Endodermal cell (in vitro differentiated cells): ENCODE results near the gene LYRM4. TPM values are rescaled to one million over a fixed set of nuclear protein-coding genes. Genes with fewer than 3 reads are reported as not detected.

Experiments
- DNase-seq: peaks from one replicate; pipeline ENCODE4 v3.0.0-alpha.2; 2017
- H3K27ac ChIP-seq: 2 replicates; pipeline ENCODE4 v1.5.1; 2013; ENCODE audit warnings: mild to moderate bottlenecking, low read depth, low read length, moderate library complexity
- H3K27me3 ChIP-seq: 2 replicates; pipeline ENCODE4 v1.6.1; 2013; ENCODE audit warnings: mild to moderate bottlenecking, low read length, moderate library complexity; ENCODE audit not compliant: insufficient read depth, control insufficient read depth, poor library complexity, severe bottlenecking
- H3K36me3 ChIP-seq: 2 replicates; pipeline ENCODE4 v1.7.0; 2013; ENCODE audit warnings: mild to moderate bottlenecking, low read length, moderate library complexity; ENCODE audit not compliant: control insufficient read depth, insufficient read depth
- H3K4me1 ChIP-seq: one replicate; pipeline ENCODE4 v1.7.0; 2013; ENCODE audit warnings: low read length; ENCODE audit not compliant: control insufficient read depth, insufficient read depth
- H3K4me3 ChIP-seq: 2 replicates; pipeline ENCODE4 v1.5.1; 2013; ENCODE audit warnings: mild to moderate bottlenecking, low read length, moderate library complexity
- H3K9ac ChIP-seq: 2 replicates; pipeline ENCODE4 v1.6.1; 2013; ENCODE audit warnings: mild to moderate bottlenecking, low read length, moderate library complexity; ENCODE audit not compliant: poor library complexity, severe bottlenecking; ENCODE audit errors: extremely low read depth
- H3K9me3 ChIP-seq: 2 replicates; pipeline ENCODE4 v1.6.1; 2013; ENCODE audit warnings: mild to moderate bottlenecking, low read length, moderate library complexity; ENCODE audit not compliant: control insufficient read depth
- H3K27ac Mint-ChIP-seq: 2 replicates; pipeline ENCODE4 v1.8.0; 2020; ENCODE audit warnings: mixed read lengths
- H3K27me3 Mint-ChIP-seq: 2 replicates; pipeline ENCODE4 v1.8.0; 2021; ENCODE audit warnings: mild to moderate bottlenecking, mixed read lengths; ENCODE audit not compliant: insufficient read depth
- H3K36me3 Mint-ChIP-seq: 2 replicates; pipeline ENCODE4 v1.8.0; 2020; ENCODE audit warnings: low read depth, mixed read lengths
- H3K4me1 Mint-ChIP-seq: 2 replicates; pipeline ENCODE4 v1.8.0; 2020; ENCODE audit warnings: mixed read lengths
- H3K4me3 Mint-ChIP-seq: 2 replicates; pipeline ENCODE4 v1.8.0; 2020; ENCODE audit warnings: mild to moderate bottlenecking, moderate library complexity, mixed read lengths
- H3K9me3 Mint-ChIP-seq: 2 replicates; pipeline ENCODE4 v1.8.0; 2020; ENCODE audit warnings: mild to moderate bottlenecking, mixed read lengths
- WGBS, 2 experiments: methylation state at CpG; one replicate each; pipeline versions ENCODE4 v1.1.5 to v1.1.7; 2013; ENCODE audit warnings: missing lambda C conversion rate in 2 of 2, mixed read lengths in 1 of 2; ENCODE audit not compliant: insufficient coverage in 1 of 2, insufficient read length in 1 of 2; 5-methylcytosine and 5-hydroxymethylcytosine counted together
- total RNA-seq, 2 donors: library from RNA; stranded (reverse); fragmentation: NEBNext Ultra II Directional in 1 of 2; extraction: Animal tissue kit (Norgen Biotek cat#: 25700) in 1 of 2; gene quantifications; 2 replicates in 1 of 2; 3 replicates in 1 of 2; pipeline ENCODE4 v1.2.1, GENCODE V29; 2021
- TF ChIP-seq, protein P1 (sequence below): fragments of 200-600 bp; sonication (generic); conservative IDR thresholded peaks from 2 replicates; pipeline ENCODE4 v1.5.0; 2021; ENCODE audit warnings: antibody characterized with exemption, mild to moderate bottlenecking

The LYRM4 gene
- total RNA-seq, 2 donors from 2014 or later = 32.1 to 44.3 TPM

GRCh38 chr6:5237805-5238204 lies 22.9 kb downstream of the LYRM4 start:
- Histone ChIP-seq H3K9ac (no peak overlapping the region), H3K4me3 (no peak overlapping the region), H3K9me3 (no peaks in the 10 kb centered on the region), H3K27me3 (no peaks in the 10 kb centered on the region), H3K4me1 (no peaks in the 10 kb centered on the region), H3K27ac (no peak overlapping the region), H3K36me3 (peaks cover 6% of the 10 kb centered on the region)
- H3K36me3 Mint-ChIP-seq = no peaks in the 10 kb centered on the region
- 89 to 100% methylated on average over 3 of the region's 4 CpGs for WGBS, 2 experiments
- TF ChIP-seq, protein P1, sequence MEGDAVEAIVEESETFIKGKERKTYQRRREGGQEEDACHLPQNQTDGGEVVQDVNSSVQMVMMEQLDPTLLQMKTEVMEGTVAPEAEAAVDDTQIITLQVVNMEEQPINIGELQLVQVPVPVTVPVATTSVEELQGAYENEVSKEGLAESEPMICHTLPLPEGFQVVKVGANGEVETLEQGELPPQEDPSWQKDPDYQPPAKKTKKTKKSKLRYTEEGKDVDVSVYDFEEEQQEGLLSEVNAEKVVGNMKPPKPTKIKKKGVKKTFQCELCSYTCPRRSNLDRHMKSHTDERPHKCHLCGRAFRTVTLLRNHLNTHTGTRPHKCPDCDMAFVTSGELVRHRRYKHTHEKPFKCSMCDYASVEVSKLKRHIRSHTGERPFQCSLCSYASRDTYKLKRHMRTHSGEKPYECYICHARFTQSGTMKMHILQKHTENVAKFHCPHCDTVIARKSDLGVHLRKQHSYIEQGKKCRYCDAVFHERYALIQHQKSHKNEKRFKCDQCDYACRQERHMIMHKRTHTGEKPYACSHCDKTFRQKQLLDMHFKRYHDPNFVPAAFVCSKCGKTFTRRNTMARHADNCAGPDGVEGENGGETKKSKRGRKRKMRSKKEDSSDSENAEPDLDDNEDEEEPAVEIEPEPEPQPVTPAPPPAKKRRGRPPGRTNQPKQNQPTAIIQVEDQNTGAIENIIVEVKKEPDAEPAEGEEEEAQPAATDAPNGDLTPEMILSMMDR = no peak
- no peaks in the 10 kb centered on the region for H3K9me3 Mint-ChIP-seq
- H3K4me1 Mint-ChIP-seq = peaks cover 7% of the 10 kb centered on the region
- H3K4me3 Mint-ChIP-seq = no peak overlapping the region
- H3K27me3 Mint-ChIP-seq = peaks cover 2% of the 10 kb centered on the region
- DNase-seq = no peak
- H3K27ac Mint-ChIP-seq = no peak overlapping the region

GRCh38 chr6:5235830-5236229 lies 24.9 kb downstream of the LYRM4 start:
- DNase-seq = no peak
- H3K27ac Mint-ChIP-seq = no peak overlapping the region

DNA sequence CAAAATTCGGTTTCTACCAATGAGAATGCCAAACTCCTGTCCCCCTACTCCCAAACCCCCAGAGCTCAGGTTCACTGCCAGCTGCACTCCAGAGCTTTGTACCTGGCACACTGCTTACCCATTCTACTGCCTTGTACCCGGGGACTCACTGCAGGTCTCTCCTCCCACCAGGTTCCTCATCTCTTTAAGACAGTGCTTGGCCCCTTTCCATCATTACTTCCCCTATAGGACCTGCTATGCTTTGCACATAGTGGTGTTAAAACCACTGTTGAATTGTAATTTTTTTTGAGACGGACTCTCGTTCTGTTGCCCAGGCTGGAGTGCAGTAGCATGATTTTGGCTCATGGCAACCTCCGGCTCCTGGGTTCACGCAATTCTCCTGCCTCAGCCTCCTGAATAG lies 25.9 kb downstream of the LYRM4 start:
- peaks cover 13% of the 10 kb centered on the region for H3K4me1 Mint-ChIP-seq

More at GRCh38 chr6:5235830-5236229, 24.9 kb downstream of the LYRM4 start:
- WGBS, 2 experiments = 100% methylated on average over 2 of the region's 2 CpGs; no CpG with 5 or more reads in 1 of the 2 experiments
- no peaks in the 10 kb centered on the region for H3K4me1 ChIP-seq
- peaks cover 2% of the 10 kb centered on the region for H3K27me3 Mint-ChIP-seq
- no peak overlapping the region for H3K4me3 Mint-ChIP-seq
- peaks cover 13% of the 10 kb centered on the region for H3K4me1 Mint-ChIP-seq
- H3K36me3 ChIP-seq = peaks cover 6% of the 10 kb centered on the region
- H3K36me3 Mint-ChIP-seq = no peaks in the 10 kb centered on the region
- H3K4me3 ChIP-seq = no peak overlapping the region
- H3K9ac ChIP-seq = no peak overlapping the region
- no peak overlapping the region for H3K27ac ChIP-seq
- H3K27me3 ChIP-seq = no peaks in the 10 kb centered on the region
- TF ChIP-seq, protein P1 = no peak
- H3K9me3 ChIP-seq = no peaks in the 10 kb centered on the region
- H3K9me3 Mint-ChIP-seq = no peaks in the 10 kb centered on the region

More for the DNA sequence above, 25.9 kb downstream of the LYRM4 start:
- Histone ChIP-seq H3K36me3 (peaks cover 6% of the 10 kb centered on the region), H3K4me1 (no peaks in the 10 kb centered on the region), H3K4me3 (no peak overlapping the region), H3K9me3 (no peaks in the 10 kb centered on the region), H3K9ac (no peak overlapping the region), H3K27ac (no peak overlapping the region), H3K27me3 (no peaks in the 10 kb centered on the region)
- H3K27me3 Mint-ChIP-seq = peaks cover 2% of the 10 kb centered on the region
- DNase-seq = no peak
- no peaks in the 10 kb centered on the region for H3K9me3 Mint-ChIP-seq
- TF ChIP-seq, protein P1 = no peak
- H3K36me3 Mint-ChIP-seq = no peaks in the 10 kb centered on the region
- 88 to 90% methylated on average over 5 to 6 of the region's 6 CpGs for WGBS, 2 experiments
- H3K27ac Mint-ChIP-seq = no peak overlapping the region
- H3K4me3 Mint-ChIP-seq = no peak overlapping the region
